ENCODE results near the gene CASP3. TPM values are rescaled to one million over a fixed set of nuclear protein-coding genes. Genes with fewer than 3 reads are reported as not detected.

The CASP3 gene
- total and polyA plus RNA-seq, 9 of the 15 experiments (the other 6 are each of a cell fraction or from before 2014, with no cell fraction given): 17.6 to 40.1 (median 31.8) TPM

DNA sequence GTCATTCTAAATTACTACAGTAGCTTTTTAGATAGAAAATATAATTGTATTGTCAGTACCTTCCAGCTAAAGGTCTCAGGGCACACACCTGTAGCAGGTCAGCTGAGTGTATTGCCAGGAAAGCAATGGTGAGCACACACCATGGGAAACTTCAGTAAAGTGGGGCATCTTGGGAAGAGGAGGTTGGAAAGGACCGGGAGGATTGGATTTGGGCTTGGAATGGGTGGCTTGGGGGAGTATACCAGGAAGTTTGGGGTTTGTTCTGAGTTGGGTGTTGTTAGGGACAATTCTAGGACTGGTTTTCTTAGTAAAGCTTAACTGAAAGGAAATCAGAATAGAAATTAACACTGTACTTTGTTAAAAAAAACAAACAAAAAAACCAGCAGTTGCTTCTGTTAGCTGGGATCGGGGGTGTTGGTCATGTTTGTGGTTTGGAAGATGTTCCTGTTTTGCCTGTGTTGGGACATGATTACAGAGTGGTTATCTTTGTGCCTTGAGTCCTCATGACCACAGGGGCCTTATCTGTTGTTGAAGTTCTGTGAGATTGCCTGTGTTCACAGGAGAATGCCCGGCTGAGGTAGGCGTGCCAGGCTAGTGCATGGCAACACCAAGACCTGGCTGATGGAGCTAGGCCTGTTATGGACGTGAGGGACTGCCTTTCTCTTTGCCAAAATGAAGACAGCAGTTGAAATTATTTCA lies 35.4 kb upstream of the CASP3 start (continued):
- TF ChIP-seq, protein P1, sequence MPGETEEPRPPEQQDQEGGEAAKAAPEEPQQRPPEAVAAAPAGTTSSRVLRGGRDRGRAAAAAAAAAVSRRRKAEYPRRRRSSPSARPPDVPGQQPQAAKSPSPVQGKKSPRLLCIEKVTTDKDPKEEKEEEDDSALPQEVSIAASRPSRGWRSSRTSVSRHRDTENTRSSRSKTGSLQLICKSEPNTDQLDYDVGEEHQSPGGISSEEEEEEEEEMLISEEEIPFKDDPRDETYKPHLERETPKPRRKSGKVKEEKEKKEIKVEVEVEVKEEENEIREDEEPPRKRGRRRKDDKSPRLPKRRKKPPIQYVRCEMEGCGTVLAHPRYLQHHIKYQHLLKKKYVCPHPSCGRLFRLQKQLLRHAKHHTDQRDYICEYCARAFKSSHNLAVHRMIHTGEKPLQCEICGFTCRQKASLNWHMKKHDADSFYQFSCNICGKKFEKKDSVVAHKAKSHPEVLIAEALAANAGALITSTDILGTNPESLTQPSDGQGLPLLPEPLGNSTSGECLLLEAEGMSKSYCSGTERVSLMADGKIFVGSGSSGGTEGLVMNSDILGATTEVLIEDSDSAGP (CRISPR knock-in tag; IDR thresholded peaks at IDR 0.05): no peak
- TF ChIP-seq RBFOX2 (IDR thresholded peaks at IDR 0.05; ENCODE audit: low read depth, low read length) (no peak), SRSF9 (IDR thresholded peaks at IDR 0.05; ENCODE audit: borderline replicate concordance, low read depth, low read length) (no peak), FOXK2 (conservative IDR thresholded peaks at IDR 0.05 in 1 of 2, IDR thresholded peaks at IDR 0.05 in 1 of 2; ENCODE audit: low read depth in 2 of 2) (peak; percentile 86 to 87), LEF1 (IDR thresholded peaks at IDR 0.05) (peak; percentile 97), KAT2B (IDR thresholded peaks at IDR 0.05; ENCODE audit: low read depth, low read length) (no peak), MED1 (CRISPR knock-in tag; IDR thresholded peaks at IDR 0.05; ENCODE audit: borderline replicate concordance) (no peak), KAT7 (CRISPR knock-in tag; IDR thresholded peaks at IDR 0.05; ENCODE audit: borderline replicate concordance) (no peak), TARDBP (IDR thresholded peaks at IDR 0.05) (peak; percentile 88), ZNF589 (CRISPR knock-in tag; IDR thresholded peaks at IDR 0.05; ENCODE audit: low read depth) (peak; percentile 96), DMBX1 (CRISPR knock-in tag; IDR thresholded peaks at IDR 0.05; ENCODE audit: borderline replicate concordance) (0 out of 2 replicates have a peak, but pooled peaks have one; percentile 46), TAF15 (IDR thresholded peaks at IDR 0.05; ENCODE audit: low read depth, low read length) (no peak), IFI16 (CRISPR knock-in tag; IDR thresholded peaks at IDR 0.05) (no peak), ASH1L (IDR thresholded peaks at IDR 0.05; ENCODE audit: borderline replicate concordance, low read depth, partially characterized antibody) (no peak), MYNN (IDR thresholded peaks at IDR 0.05) (peak; percentile 98), MYNN (CRISPR knock-in tag; IDR thresholded peaks at IDR 0.05) (no peak), DACH1 (IDR thresholded peaks at IDR 0.05; ENCODE audit: partially characterized antibody) (peak; percentile 49), ZBTB7A (IDR thresholded peaks at IDR 0.05; ENCODE audit: borderline replicate concordance, control insufficient read depth, low read depth, low read length) (no peak), GATAD2A (IDR thresholded peaks at IDR 0.05) (peak; percentile 98), NFRKB (IDR thresholded peaks at IDR 0.05; ENCODE audit: low read depth) (no peak), ZNF274 (IDR thresholded peaks at IDR 0.05; ENCODE audit: borderline replicate concordance, low read depth, low read length) (no peak; the same call in 1 of the 2 replicates), ZNF586 (CRISPR knock-in tag; conservative IDR thresholded peaks at IDR 0.05) (no peak)
- TF ChIP-seq, protein P2, sequence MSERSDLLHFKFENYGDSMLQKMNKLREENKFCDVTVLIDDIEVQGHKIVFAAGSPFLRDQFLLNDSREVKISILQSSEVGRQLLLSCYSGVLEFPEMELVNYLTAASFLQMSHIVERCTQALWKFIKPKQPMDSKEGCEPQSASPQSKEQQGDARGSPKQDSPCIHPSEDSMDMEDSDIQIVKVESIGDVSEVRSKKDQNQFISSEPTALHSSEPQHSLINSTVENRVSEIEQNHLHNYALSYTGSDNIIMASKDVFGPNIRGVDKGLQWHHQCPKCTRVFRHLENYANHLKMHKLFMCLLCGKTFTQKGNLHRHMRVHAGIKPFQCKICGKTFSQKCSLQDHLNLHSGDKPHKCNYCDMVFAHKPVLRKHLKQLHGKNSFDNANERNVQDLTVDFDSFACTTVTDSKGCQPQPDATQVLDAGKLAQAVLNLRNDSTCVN (CRISPR knock-in tag; IDR thresholded peaks at IDR 0.05): no peak; the same call in 1 of the 2 replicates
- TF ChIP-seq, protein P3, sequence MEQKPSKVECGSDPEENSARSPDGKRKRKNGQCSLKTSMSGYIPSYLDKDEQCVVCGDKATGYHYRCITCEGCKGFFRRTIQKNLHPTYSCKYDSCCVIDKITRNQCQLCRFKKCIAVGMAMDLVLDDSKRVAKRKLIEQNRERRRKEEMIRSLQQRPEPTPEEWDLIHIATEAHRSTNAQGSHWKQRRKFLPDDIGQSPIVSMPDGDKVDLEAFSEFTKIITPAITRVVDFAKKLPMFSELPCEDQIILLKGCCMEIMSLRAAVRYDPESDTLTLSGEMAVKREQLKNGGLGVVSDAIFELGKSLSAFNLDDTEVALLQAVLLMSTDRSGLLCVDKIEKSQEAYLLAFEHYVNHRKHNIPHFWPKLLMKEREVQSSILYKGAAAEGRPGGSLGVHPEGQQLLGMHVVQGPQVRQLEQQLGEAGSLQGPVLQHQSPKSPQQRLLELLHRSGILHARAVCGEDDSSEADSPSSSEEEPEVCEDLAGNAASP (IDR thresholded peaks at IDR 0.05): no peak
- TF ChIP-seq, protein P4, sequence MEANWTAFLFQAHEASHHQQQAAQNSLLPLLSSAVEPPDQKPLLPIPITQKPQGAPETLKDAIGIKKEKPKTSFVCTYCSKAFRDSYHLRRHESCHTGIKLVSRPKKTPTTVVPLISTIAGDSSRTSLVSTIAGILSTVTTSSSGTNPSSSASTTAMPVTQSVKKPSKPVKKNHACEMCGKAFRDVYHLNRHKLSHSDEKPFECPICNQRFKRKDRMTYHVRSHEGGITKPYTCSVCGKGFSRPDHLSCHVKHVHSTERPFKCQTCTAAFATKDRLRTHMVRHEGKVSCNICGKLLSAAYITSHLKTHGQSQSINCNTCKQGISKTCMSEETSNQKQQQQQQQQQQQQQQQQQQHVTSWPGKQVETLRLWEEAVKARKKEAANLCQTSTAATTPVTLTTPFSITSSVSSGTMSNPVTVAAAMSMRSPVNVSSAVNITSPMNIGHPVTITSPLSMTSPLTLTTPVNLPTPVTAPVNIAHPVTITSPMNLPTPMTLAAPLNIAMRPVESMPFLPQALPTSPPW (CRISPR knock-in tag; IDR thresholded peaks at IDR 0.05): peak; percentile 81
